Measurements from ENCODE around the gene STPG2. TPM values are rescaled to one million over a fixed set of nuclear protein-coding genes. Genes with fewer than 3 reads are reported as not detected.

Gene STPG2
- total and polyA plus RNA-seq, 2 donors (not counting 3 experiments of a cell fraction or from before 2014, with no cell fraction given), result not detected

- Histone ChIP-seq H2AFZ (ENCODE audit: low read depth, low read length) (no peak overlapping the region), H3K4me3 (replicated peaks in 1 of 3; ENCODE audit: insufficient read depth in 1 of 3, low read depth in 1 of 3, low read length in 3 of 3) (no peak overlapping the region), H3K9me3 (replicated peaks; ENCODE audit: control insufficient read depth, insufficient read depth, low read length) (no peaks in the 10 kb centered on the region), H3K4me2 (ENCODE audit: insufficient read depth, low read length) (no peak overlapping the region), H3K9me1 (replicated peaks; ENCODE audit: control insufficient read depth, extremely low read depth, insufficient read depth, low read length) (no peaks in the 10 kb centered on the region), H3K79me2 (ENCODE audit: control insufficient read depth, insufficient read depth, low read length) (no peaks in the 10 kb centered on the region), H4K20me1 (replicated peaks; ENCODE audit: control insufficient read depth, extremely low read depth, insufficient read depth, low read length) (no peaks in the 10 kb centered on the region), H3K36me3 (ENCODE audit: control insufficient read depth in 2 of 2, extremely low read depth in 1 of 2, insufficient read depth in 2 of 2, low read length in 2 of 2) (no peaks in the 10 kb centered on the region), H3K27ac (ENCODE audit: insufficient read depth, low read depth, low read length) (no peak overlapping the region), H3K4me1 (ENCODE audit: control insufficient read depth, extremely low read depth, insufficient read depth, low read length) (peaks cover 4% of the 10 kb centered on the region), H3K27me3 (ENCODE audit: control insufficient read depth in 2 of 2, insufficient read depth in 2 of 2, low read length in 2 of 2) (no peaks in the 10 kb centered on the region), H3K9ac (replicated peaks; ENCODE audit: extremely low read depth, insufficient read depth, low read length) (no peak overlapping the region)
- intact Hi-C loops (cut with micrococcal nuclease), result no loop called here
- TF ChIP-seq, protein P1, sequence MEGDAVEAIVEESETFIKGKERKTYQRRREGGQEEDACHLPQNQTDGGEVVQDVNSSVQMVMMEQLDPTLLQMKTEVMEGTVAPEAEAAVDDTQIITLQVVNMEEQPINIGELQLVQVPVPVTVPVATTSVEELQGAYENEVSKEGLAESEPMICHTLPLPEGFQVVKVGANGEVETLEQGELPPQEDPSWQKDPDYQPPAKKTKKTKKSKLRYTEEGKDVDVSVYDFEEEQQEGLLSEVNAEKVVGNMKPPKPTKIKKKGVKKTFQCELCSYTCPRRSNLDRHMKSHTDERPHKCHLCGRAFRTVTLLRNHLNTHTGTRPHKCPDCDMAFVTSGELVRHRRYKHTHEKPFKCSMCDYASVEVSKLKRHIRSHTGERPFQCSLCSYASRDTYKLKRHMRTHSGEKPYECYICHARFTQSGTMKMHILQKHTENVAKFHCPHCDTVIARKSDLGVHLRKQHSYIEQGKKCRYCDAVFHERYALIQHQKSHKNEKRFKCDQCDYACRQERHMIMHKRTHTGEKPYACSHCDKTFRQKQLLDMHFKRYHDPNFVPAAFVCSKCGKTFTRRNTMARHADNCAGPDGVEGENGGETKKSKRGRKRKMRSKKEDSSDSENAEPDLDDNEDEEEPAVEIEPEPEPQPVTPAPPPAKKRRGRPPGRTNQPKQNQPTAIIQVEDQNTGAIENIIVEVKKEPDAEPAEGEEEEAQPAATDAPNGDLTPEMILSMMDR (IDR thresholded peaks at IDR 0.05; ENCODE audit: extremely low read depth in 1 of 2, insufficient read depth in 1 of 2, low read depth in 1 of 2, low read length in 2 of 2), result no peak
- TF ChIP-seq FOS (IDR thresholded peaks at IDR 0.05; ENCODE audit: borderline replicate concordance, insufficient read depth, low read length) (no peak), EZH2 (IDR thresholded peaks at IDR 0.05; ENCODE audit: borderline replicate concordance, low read depth, low read length, severe bottlenecking) (no peak), JUN (IDR thresholded peaks at IDR 0.05; ENCODE audit: borderline replicate concordance, insufficient read depth, insufficient read length, low read depth) (no peak), GATA2 (IDR thresholded peaks at IDR 0.05; ENCODE audit: insufficient read depth, insufficient read length, low read depth, low read length) (no peak), POLR2A (IDR thresholded peaks at IDR 0.05; ENCODE audit: low read depth, low read length) (no peak), POLR2AphosphoS5 (IDR thresholded peaks at IDR 0.05; ENCODE audit: insufficient read depth, low read depth, low read length) (no peak), MYC (IDR thresholded peaks at IDR 0.05; ENCODE audit: low read depth, low read length) (no peak), MAX (IDR thresholded peaks at IDR 0.05; ENCODE audit: insufficient read depth, insufficient read length) (no peak)
- DNase-seq (ENCODE audit: low read depth, low spot score) (no peak), FAIRE-seq (no peak)
- POLR2A ChIA-PET, result no interaction called here
- CTCF ChIA-PET, result interaction anchor here (0.6 to 1.3 kb wide), 2 partner anchors 16 to 889 kb away, joined by 3 to 4 read pairs; no protein-coding TSS in a partner anchor
- no TSS peak for BruUV-seq (replicated peaks)
- dilution Hi-C loops (cut with MboI; ENCODE audit: extremely low pct_ligation_motif_present, low sequenced_read_pairs), result no loop called here
Observed at GRCh38 chr4:97866821-97867556, 276.3 kb downstream of the STPG2 start.

All from endothelial cell of umbilical vein (primary cell).